GM20000 (cell line): ENCODE measurements around the gene NAAA.
"Not testable (repeated sequence)": the region's sequence is repeated elsewhere in the genome, so short reads cannot be mapped to it uniquely, and the experiment has no call there.

Source experiments
- DNase-seq: peaks from one replicate; pipeline ENCODE4 v3.0.0; 2012; ENCODE audit warnings: low spot score
- CTCF ChIP-seq: IDR thresholded peaks from 2 replicates; pipeline ENCODE4 v1.5.1; 2012; ENCODE audit warnings: mild to moderate bottlenecking, control low read depth; ENCODE audit errors: extremely low read depth, missing control alignments

NAAA gene

GRCh38 chr4:75963558-75963957 lies 22.7 kb upstream of the NAAA start:
- no peak for TF ChIP-seq CTCF
- no peak for DNase-seq

- not testable (repeated sequence) for DNase-seq
Measured at GRCh38 chr4:75962072-75962471, 21.3 kb upstream of the NAAA start.

GRCh38 chr4:75958546-75958945 lies 17.7 kb upstream of the NAAA start:
- DNase-seq = not testable (repeated sequence)

- not testable (repeated sequence) for DNase-seq
Measured at GRCh38 chr4:75954811-75955210, 14.0 kb upstream of the NAAA start.

GRCh38 chr4:75953509-75953908 lies 12.7 kb upstream of the NAAA start:
- DNase-seq = no peak
- TF ChIP-seq CTCF = no peak

- DNase-seq = no peak
- TF ChIP-seq CTCF = no peak
Measured at GRCh38 chr4:75950213-75950815, 9.5 kb upstream of the NAAA start.

GRCh38 chr4:75948822-75949444 lies 8.1 kb upstream of the NAAA start:
- peak; percentile 38 for DNase-seq
- no peak for TF ChIP-seq CTCF

GRCh38 chr4:75939890-75940691 lies 722 bp downstream of the NAAA start:
- DNase-seq = peak; percentile 87
- no peak for TF ChIP-seq CTCF

- no peak for DNase-seq
- TF ChIP-seq CTCF = no peak
Measured at GRCh38 chr4:75935628-75936027, 5.2 kb downstream of the NAAA start.
